Activated CD4-positive, alpha-beta T cell treated with anti-CD3 and anti-CD28 coated beads, Interleukin-10, Interleukin-2, amounts not matched to agents 100 ng/mL and 50 ng/mL, durations not matched to agents 16 hours and 8 hours (primary cell): ENCODE data around the gene SNRNP70.
"Not testable (repeated sequence)": the region's sequence is repeated elsewhere in the genome, so short reads cannot be mapped to it uniquely, and the experiment has no call there.

Experiments used
- DNase-seq: peaks from one replicate; pipeline ENCODE4 v3.0.0-alpha.2; 2020

SNRNP70 gene

GRCh38 chr19:49121841-49122240, 36.6 kb downstream of the SNRNP70 start:
- not testable (repeated sequence) for DNase-seq

GRCh38 chr19:49123285-49123684, 38.0 kb downstream of the SNRNP70 start:
- not testable (repeated sequence) for DNase-seq

GRCh38 chr19:49125025-49125731, 39.9 kb downstream of the SNRNP70 start:
- no peak for DNase-seq

- no peak for DNase-seq
Observed at GRCh38 chr19:49126575-49126974, 41.3 kb downstream of the SNRNP70 start.

- not testable (repeated sequence) for DNase-seq
Observed at GRCh38 chr19:49127225-49127624, 42.0 kb downstream of the SNRNP70 start.

GRCh38 chr19:49127674-49128544, 42.7 kb downstream of the SNRNP70 start:
- peak; percentile 97 for DNase-seq

GRCh38 chr19:49128545-49129237, 43.4 kb downstream of the SNRNP70 start:
- DNase-seq: no peak

- DNase-seq: no peak
Observed at GRCh38 chr19:49129238-49129583, 44.0 kb downstream of the SNRNP70 start.

GRCh38 chr19:49130325-49130724, 45.1 kb downstream of the SNRNP70 start:
- DNase-seq: no peak

- no peak for DNase-seq
Observed at GRCh38 chr19:49132974-49133609, 47.8 kb downstream of the SNRNP70 start.

- DNase-seq: peak; percentile 35
Observed at GRCh38 chr19:49133621-49134454, 48.6 kb downstream of the SNRNP70 start.

- no peak for DNase-seq
Observed at GRCh38 chr19:49135686-49136085, 50.4 kb downstream of the SNRNP70 start.

- no peak for DNase-seq
Observed at GRCh38 chr19:49136771-49137171, 51.5 kb downstream of the SNRNP70 start.

- DNase-seq: no peak
Observed at GRCh38 chr19:49140951-49141350, 55.7 kb downstream of the SNRNP70 start.

- no peak for DNase-seq
Observed at GRCh38 chr19:49141352-49141751, 56.1 kb downstream of the SNRNP70 start.

- peak; percentile 79 for DNase-seq
Observed at GRCh38 chr19:49142866-49143335, 57.6 kb downstream of the SNRNP70 start.

GRCh38 chr19:49145573-49146407, 60.5 kb downstream of the SNRNP70 start:
- peak; percentile 82 for DNase-seq

GRCh38 chr19:49146408-49146770, 61.1 kb downstream of the SNRNP70 start:
- not testable (repeated sequence) for DNase-seq

GRCh38 chr19:49148044-49148682, 62.9 kb downstream of the SNRNP70 start:
- no peak for DNase-seq
